HepG2 (cell line): ENCODE measurements around the gene CLPTM1.

ENCODE experiments used
- POLR2G ChIP-seq: fragments of 200-400 bp; formaldehyde crosslinking; IDR thresholded peaks from 2 replicates; pipeline ENCODE4 v1.6.1; 2018; ENCODE audit warnings: mild to moderate bottlenecking, low read depth, low read length, moderate library complexity
- SUZ12 ChIP-seq: fragments of 150-350 bp; IDR thresholded peaks from 2 replicates; pipeline ENCODE4 v1.6.1; 2014; ENCODE audit warnings: low read depth, low read length
- ZBTB20 ChIP-seq: sonication (generic); formaldehyde crosslinking; IDR thresholded peaks from 2 replicates; pipeline ENCODE4 v1.8.1; 2023; ENCODE audit warnings: missing genetic modification reagents, low read depth, mild to moderate bottlenecking, borderline replicate concordance

- TF ChIP-seq POLR2G = no peak
- TF ChIP-seq SUZ12 = no peak
- no peak; the same call in 1 of the 2 replicates for TF ChIP-seq ZBTB20
Measured at GRCh38 chr19:44912854-44913253, 42.3 kb upstream of the CLPTM1 start.
